K562 (cell line): Measurements from ENCODE around the gene SNX25. TPM values are rescaled to one million over a fixed set of nuclear protein-coding genes. Genes with fewer than 3 reads are reported as not detected.

Experiments used
- ADNP ChIP-seq: fragments of 200-800 bp; sonication (Bioruptor generic); IDR thresholded peaks from 2 replicates; pipeline ENCODE4 v1.6.1; 2016; ENCODE audit warnings: missing genetic modification characterization, missing compliant biosample characterization
- BRD4 ChIP-seq: fragments of 200-600 bp; sonication (generic); IDR thresholded peaks from 2 replicates; pipeline ENCODE4 v1.6.1; 2017; ENCODE audit warnings: inconsistent platforms
- CHD1 ChIP-seq: fragments of 200-600 bp; sonication (generic); IDR thresholded peaks from one replicate; pipeline ENCODE4 v1.6.1; 2012; ENCODE audit warnings: mild to moderate bottlenecking, moderate library complexity, low read length, inconsistent platforms
- CREB5 ChIP-seq: fragments of 250-450 bp; sonication (Bioruptor Pico); IDR thresholded peaks from 2 replicates; pipeline ENCODE4 v1.5.0; 2020; ENCODE audit warnings: mild to moderate bottlenecking
- ETV1 ChIP-seq: fragments of 450-650 bp; conservative IDR thresholded peaks from 2 replicates; pipeline ENCODE4 v1.6.1; 2016; ENCODE audit warnings: missing genetic modification characterization, control low read depth, low read depth, missing compliant biosample characterization
- GTF2E2 ChIP-seq: fragments of 200-800 bp; sonication (Bioruptor generic); IDR thresholded peaks from 2 replicates; pipeline ENCODE4 v1.6.1; 2016; ENCODE audit warnings: missing genetic modification characterization, missing compliant biosample characterization
- HDAC3 ChIP-seq: fragments of 450-650 bp; IDR thresholded peaks from 2 replicates; pipeline ENCODE4 v1.6.1; 2018; ENCODE audit warnings: borderline replicate concordance, mild to moderate bottlenecking, moderate library complexity; ENCODE audit not compliant: partially characterized antibody
- MEF2A ChIP-seq: IDR thresholded peaks from 2 replicates; pipeline ENCODE4 v1.6.1; 2011; ENCODE audit warnings: low read depth, mild to moderate bottlenecking, low read length, moderate library complexity; ENCODE audit not compliant: control insufficient read depth
- MXD1 ChIP-seq: fragments of 250-450 bp; sonication (Bioruptor Pico); IDR thresholded peaks from 2 replicates; pipeline ENCODE4 v1.8.0; 2021; ENCODE audit warnings: borderline replicate concordance, mild to moderate bottlenecking, moderate library complexity; ENCODE audit not compliant: poor library complexity, severe bottlenecking
- MYNN ChIP-seq, 2 experiments: sonication (generic); formaldehyde crosslinking in 1 of 2; IDR thresholded peaks; 2 replicates each; pipeline versions ENCODE4 v1.5.0 to v1.6.1; 2016 to 2020; ENCODE audit warnings: antibody characterized with exemption in 1 of 2, missing genetic modification reagents in 1 of 2
- NR2C1 ChIP-seq, 2 experiments: fragments of 450-650 bp; IDR thresholded peaks; 2 replicates each; pipeline ENCODE4 v1.6.1; 2017; ENCODE audit warnings: mild to moderate bottlenecking in 2 of 2, antibody characterized with exemption in 1 of 2, inconsistent platforms in 1 of 2, missing compliant biosample characterization in 1 of 2, missing genetic modification characterization in 1 of 2
- NR2F6 ChIP-seq: fragments of 450-650 bp; formaldehyde crosslinking; IDR thresholded peaks from 2 replicates; pipeline ENCODE4 v1.4.0; 2020; ENCODE audit warnings: mild to moderate bottlenecking
- POLR2H ChIP-seq: IDR thresholded peaks from 2 replicates; pipeline ENCODE4 v1.6.1; 2016; ENCODE audit warnings: missing genetic modification characterization, low read depth, mild to moderate bottlenecking, control low read depth, missing compliant biosample characterization, moderate library complexity
- PRPF4 ChIP-seq: fragments of 200-400 bp; formaldehyde crosslinking; IDR thresholded peaks from one replicate; pipeline ENCODE4 v1.6.1; 2017; ENCODE audit warnings: low read length, low read depth, mild to moderate bottlenecking; ENCODE audit not compliant: insufficient read depth, poor library complexity, severe bottlenecking
- RBBP5 ChIP-seq: fragments of 200-600 bp; sonication (generic); IDR thresholded peaks from 2 replicates; pipeline ENCODE4 v1.6.1; 2012; ENCODE audit warnings: borderline replicate concordance, mild to moderate bottlenecking, low read length, control low read depth, inconsistent platforms; ENCODE audit not compliant: insufficient read depth, poor library complexity, severe bottlenecking
- SMAD2 ChIP-seq: fragments of 150-350 bp; IDR thresholded peaks from 2 replicates; pipeline ENCODE4 v1.6.1; 2014; ENCODE audit warnings: low read depth, mild to moderate bottlenecking, low read length
- SUPT5H ChIP-seq: fragments of 450-650 bp; IDR thresholded peaks from 2 replicates; pipeline ENCODE4 v1.6.1; 2016
- TGIF2 ChIP-seq: sonication (generic); formaldehyde crosslinking; IDR thresholded peaks from 2 replicates; pipeline ENCODE4 v1.8.1; 2022; ENCODE audit warnings: mild to moderate bottlenecking, missing genetic modification reagents, moderate library complexity
- THRAP3 ChIP-seq: fragments of 450-650 bp; IDR thresholded peaks from 2 replicates; pipeline ENCODE4 v1.6.1; 2016; ENCODE audit warnings: mild to moderate bottlenecking, inconsistent platforms, borderline replicate concordance
- ZNF518B ChIP-seq: fragments of 250-450 bp; sonication (Bioruptor Pico); IDR thresholded peaks from 2 replicates; pipeline ENCODE4 v1.5.0; 2021; ENCODE audit warnings: mild to moderate bottlenecking, moderate library complexity
- ZNF696 ChIP-seq: fragments of 250-450 bp; sonication (Bioruptor Pico); conservative IDR thresholded peaks from 2 replicates; pipeline ENCODE4 v1.4.0; 2020; ENCODE audit warnings: mild to moderate bottlenecking, moderate library complexity
- ZNF76 ChIP-seq: fragments of 250-450 bp; sonication (Bioruptor Pico); IDR thresholded peaks from 2 replicates; pipeline ENCODE4 v1.4.0; 2020; ENCODE audit warnings: mild to moderate bottlenecking, moderate library complexity, borderline replicate concordance
- polyA plus RNA-seq, 8 experiments: library from polyadenylated mRNA; depleted of rRNA in 4 of 8; stranded (reverse) in 5 of 8; unstranded in 3 of 8; fragments of >200 nt; fragmentation: Nextera tagmentation in 2 of 8; fragmentation: Illumina TruSeq in 1 of 8; extraction: Ambion mirVana in 2 of 8; extraction: Trizol in 1 of 8; gene quantifications; 2 replicates each; pipeline versions ENCODE4 v1.2.1 to v1.2.3, GENCODE V29; 2011 to 2014; ENCODE audit warnings: inconsistent platforms in 1 of 8, missing spikeins in 1 of 8
- total RNA-seq, 7 experiments: library from RNA; depleted of rRNA in 6 of 7; stranded (reverse); fragments of >200 nt in 6 of 7; fragmentation: Illumina TruSeq in 2 of 7; extraction: Trizol in 2 of 7; gene quantifications; 2 replicates each; pipeline versions ENCODE4 v1.2.1 to v1.2.3, GENCODE V29; 2011 to 2021; ENCODE audit warnings: low replicate concordance in 1 of 7

Gene SNX25
- total and polyA plus RNA-seq, 9 of the 15 experiments (the other 6 are each of a cell fraction or from before 2014, with no cell fraction given), result 2.5 to 23.4 (median 13.3) TPM

- TF ChIP-seq ZNF518B (CRISPR knock-in tag), result no peak
- no peak for TF ChIP-seq ZNF696
- peak; percentile 13 for TF ChIP-seq HDAC3
- 0 out of 2 replicates have a peak, but pooled peaks have one; percentile 31 for TF ChIP-seq ETV1 (tag)
- TF ChIP-seq CHD1, result peak; percentile 59
- TF ChIP-seq MEF2A, result no peak; the same call in 1 of the 2 replicates
- no peak for TF ChIP-seq PRPF4
- TF ChIP-seq CREB5 (CRISPR knock-in tag), result no peak
- no peak for TF ChIP-seq SMAD2
- 0 out of 2 replicates have a peak, but pooled peaks have one; percentile 25 for TF ChIP-seq BRD4
- no peak for TF ChIP-seq TGIF2 (CRISPR knock-in tag)
- TF ChIP-seq RBBP5, result no peak
- TF ChIP-seq SUPT5H, result no peak
- TF ChIP-seq POLR2H (tag), result peak; percentile 65
- peak; percentile 65; the same call in 1 of the 2 replicates for TF ChIP-seq THRAP3
- TF ChIP-seq GTF2E2 (tag), result peak; percentile 44; the same call in 1 of the 2 replicates
- TF ChIP-seq ADNP (tag), result 0 out of 2 replicates have a peak, but pooled peaks have one; percentile 39
- no peak for TF ChIP-seq MXD1 (CRISPR knock-in tag)
- TF ChIP-seq ZNF76 (CRISPR knock-in tag), result no peak
- TF ChIP-seq NR2F6 (CRISPR knock-in tag), result no peak
- TF ChIP-seq MYNN (IDR thresholded peaks at IDR 0.05), result no peak
- TF ChIP-seq MYNN (CRISPR knock-in tag; IDR thresholded peaks at IDR 0.05), result no peak
- no peak for TF ChIP-seq NR2C1 (IDR thresholded peaks at IDR 0.05)
- TF ChIP-seq NR2C1 (tag; IDR thresholded peaks at IDR 0.05), result 0 out of 2 replicates have a peak, but pooled peaks have one; percentile 8
These were observed 186.0 kb downstream of the SNX25 start, which contains the start of gene LRP2BP (continued) for GRCh38 chr4:185395238-185395955.
